GM18520 (cell line): Measurements from ENCODE around the gene KIF5C.
A peak's percentile ranks its signal among the peaks of the same experiment; 100 is the strongest.

Experiments used
- ATAC-seq: cut with Tn5 transposase; IDR thresholded peaks from one replicate; pipeline ENCODE4 v1.9.1; 2021; ENCODE audit not compliant: unreplicated experiment

The KIF5C gene

GRCh38 chr2:149009576-149010461 is 134.8 kb downstream of the KIF5C start:
- ATAC-seq: no peak

- no peak for ATAC-seq
These were observed 137.5 kb downstream of the KIF5C start for GRCh38 chr2:149012545-149012944.

GRCh38 chr2:149015501-149015900 is 140.5 kb downstream of the KIF5C start:
- ATAC-seq: no peak

GRCh38 chr2:149015926-149016563 is 141.0 kb downstream of the KIF5C start:
- ATAC-seq: no peak

- no peak for ATAC-seq
These were observed 142.3 kb downstream of the KIF5C start for GRCh38 chr2:149017116-149017985.

- ATAC-seq: no peak
These were observed 144.0 kb downstream of the KIF5C start for GRCh38 chr2:149018981-149019380.

GRCh38 chr2:149019768-149020167 is 144.7 kb downstream of the KIF5C start:
- no peak for ATAC-seq

- peak; percentile 28 for ATAC-seq
These were observed 145.4 kb downstream of the KIF5C start for GRCh38 chr2:149020432-149020851.

- ATAC-seq: peak; percentile 43
These were observed 146.3 kb downstream of the KIF5C start for GRCh38 chr2:149021271-149021719.

- peak; percentile 35 for ATAC-seq
These were observed 146.7 kb downstream of the KIF5C start for GRCh38 chr2:149021761-149022160.

GRCh38 chr2:149023091-149023490 is 148.1 kb downstream of the KIF5C start:
- ATAC-seq: no peak

- ATAC-seq: no peak
These were observed 152.7 kb downstream of the KIF5C start for GRCh38 chr2:149027590-149028250.

- ATAC-seq: no peak
These were observed 153.3 kb downstream of the KIF5C start for GRCh38 chr2:149028377-149028776.

GRCh38 chr2:149028891-149029290 is 153.9 kb downstream of the KIF5C start:
- ATAC-seq: no peak

GRCh38 chr2:149029307-149029965 is 154.4 kb downstream of the KIF5C start:
- no peak for ATAC-seq

- ATAC-seq: no peak
These were observed 156.4 kb downstream of the KIF5C start for GRCh38 chr2:149031396-149031795.

GRCh38 chr2:149033716-149034115 is 158.7 kb downstream of the KIF5C start:
- ATAC-seq: no peak

GRCh38 chr2:149034406-149034805 is 159.4 kb downstream of the KIF5C start:
- no peak for ATAC-seq

GRCh38 chr2:149036507-149037293 is 161.7 kb downstream of the KIF5C start:
- no peak for ATAC-seq
